Neural cell (in vitro differentiated cells): Measurements from ENCODE around the gene PGR. TPM values are rescaled to one million over a fixed set of nuclear protein-coding genes. Genes with fewer than 3 reads are reported as not detected.

Source experiments
- H2AFZ ChIP-seq: fragments of 200-600, 300-800 bp; sonication (generic), shearing (Covaris generic); 2 replicates; pipeline ENCODE4 v1.6.0; 2014; ENCODE audit warnings: low read depth, mild to moderate bottlenecking, antibody characterized with exemption, low read length, moderate library complexity
- H3F3A ChIP-seq: fragments of 200-600 bp; shearing (Covaris generic); 2 replicates; pipeline ENCODE4 v1.6.1; 2016; ENCODE audit warnings: mild to moderate bottlenecking, moderate library complexity, mixed read lengths, antibody characterized with exemption, low read length; ENCODE audit not compliant: insufficient read depth, poor library complexity, severe bottlenecking
- H3K27ac ChIP-seq: fragments of 200-600, 300-800 bp; sonication (generic), shearing (Covaris generic); 2 replicates; pipeline ENCODE4 v1.5.1; 2014; ENCODE audit warnings: mild to moderate bottlenecking, low read length, moderate library complexity
- H3K27me3 ChIP-seq: fragments of 300-800, 200-600 bp; sonication (generic), shearing (Covaris generic); 2 replicates; pipeline ENCODE4 v1.6.0; 2014; ENCODE audit warnings: mild to moderate bottlenecking, low read depth, low read length, moderate library complexity; ENCODE audit not compliant: insufficient read depth
- H3K36me3 ChIP-seq: fragments of 300-800, 200-600 bp; sonication (generic), shearing (Covaris generic); 2 replicates; pipeline ENCODE4 v1.5.1; 2014; ENCODE audit warnings: mild to moderate bottlenecking, antibody characterized with exemption, low read length, moderate library complexity; ENCODE audit not compliant: insufficient read depth
- H3K4me2 ChIP-seq: fragments of 300-800, 200-600 bp; sonication (generic), shearing (Covaris generic); 2 replicates; pipeline ENCODE4 v1.6.0; 2014; ENCODE audit warnings: mild to moderate bottlenecking, low read length
- H3K4me3 ChIP-seq: fragments of 300-800, 200-600 bp; sonication (generic), shearing (Covaris generic); 2 replicates; pipeline ENCODE4 v1.5.1; 2014; ENCODE audit warnings: mild to moderate bottlenecking, low read length, moderate library complexity
- H3K79me2 ChIP-seq: fragments of 200-600 bp; shearing (Covaris generic); replicated peaks from 2 replicates; pipeline ENCODE4 v1.6.0; 2014; ENCODE audit warnings: mild to moderate bottlenecking, low read length, moderate library complexity; ENCODE audit not compliant: insufficient read depth
- H3K9ac ChIP-seq: fragments of 300-800, 200-600 bp; sonication (generic), shearing (Covaris generic); 2 replicates; pipeline ENCODE4 v1.6.1; 2016; ENCODE audit warnings: mild to moderate bottlenecking, low read length, mixed read lengths
- H3K9me2 ChIP-seq: fragments of 200-600 bp; shearing (Covaris generic); 2 replicates; pipeline ENCODE4 v1.6.1; 2016; ENCODE audit warnings: mild to moderate bottlenecking, low read length, mixed read lengths; ENCODE audit not compliant: insufficient read depth
- H3K9me3 ChIP-seq: fragments of 200-600, 300-800 bp; sonication (generic), shearing (Covaris generic); 2 replicates; pipeline ENCODE4 v1.6.1; 2016; ENCODE audit warnings: mild to moderate bottlenecking, mixed run types, low read length, moderate library complexity, mixed read lengths
- H4K20me1 ChIP-seq: fragments of 200-600 bp; shearing (Covaris generic); 2 replicates; pipeline ENCODE4 v1.6.1; 2016; ENCODE audit warnings: mild to moderate bottlenecking, mixed run types; ENCODE audit not compliant: insufficient read depth
- CTCF ChIP-seq: fragments of 450-650 bp; IDR thresholded peaks from 2 replicates; pipeline ENCODE4 v1.5.1; 2014; ENCODE audit warnings: antibody characterized with exemption, mild to moderate bottlenecking, moderate library complexity; ENCODE audit not compliant: poor library complexity, severe bottlenecking
- EP300 ChIP-seq: fragments of 450-650 bp; conservative IDR thresholded peaks from 2 replicates; pipeline ENCODE4 v1.6.1; 2014; ENCODE audit warnings: antibody characterized with exemption, mild to moderate bottlenecking, moderate library complexity; ENCODE audit not compliant: poor library complexity, severe bottlenecking
- EZH2 ChIP-seq: fragments of 200-600, 300-800 bp; shearing (Covaris generic), sonication (generic); IDR thresholded peaks from 2 replicates; pipeline ENCODE4 v1.6.1; 2014; ENCODE audit warnings: antibody characterized with exemption, low read length, borderline replicate concordance, mild to moderate bottlenecking; ENCODE audit not compliant: insufficient read depth, poor library complexity, severe bottlenecking
- MXI1 ChIP-seq: fragments of 450-650 bp; conservative IDR thresholded peaks from 2 replicates; pipeline ENCODE4 v1.6.1; 2014; ENCODE audit warnings: antibody characterized with exemption, mild to moderate bottlenecking; ENCODE audit not compliant: poor library complexity, severe bottlenecking
- POLR2AphosphoS5 ChIP-seq: IDR thresholded peaks from 2 replicates; pipeline ENCODE4 v1.6.1; 2012
- RAD21 ChIP-seq: fragments of 450-650 bp; conservative IDR thresholded peaks from 2 replicates; pipeline ENCODE4 v1.6.1; 2014; ENCODE audit warnings: antibody characterized with exemption, mild to moderate bottlenecking, moderate library complexity
- REST ChIP-seq: IDR thresholded peaks from 2 replicates; pipeline ENCODE4 v1.6.1; 2012; ENCODE audit warnings: borderline replicate concordance
- SMC3 ChIP-seq: fragments of 450-650 bp; conservative IDR thresholded peaks from 2 replicates; pipeline ENCODE4 v1.6.1; 2014; ENCODE audit warnings: antibody characterized with exemption, mild to moderate bottlenecking, moderate library complexity; ENCODE audit not compliant: poor library complexity
- TAF1 ChIP-seq: IDR thresholded peaks from 2 replicates; pipeline ENCODE4 v1.6.1; 2012; ENCODE audit warnings: low read depth
- polyA plus RNA-seq: library from polyadenylated mRNA; depleted of rRNA; stranded (reverse); fragments of >200 nt; gene quantifications from 2 replicates; pipeline ENCODE4 v1.2.3, GENCODE V29; 2014

Gene PGR
- polyA plus RNA-seq, 1 donor from 2014 or later, result not detected

GRCh38 chr11:100981196-100981824, 148.3 kb downstream of the PGR start:
- no peaks in the 10 kb centered on the region for H3K9me3 ChIP-seq
- H3K36me3 ChIP-seq, result no peaks in the 10 kb centered on the region
- H3K4me2 ChIP-seq, result no peak overlapping the region
- no peaks in the 10 kb centered on the region for H3K27me3 ChIP-seq
- no peak overlapping the region for H2AFZ ChIP-seq
- H4K20me1 ChIP-seq, result no peaks in the 10 kb centered on the region
- H3K9me2 ChIP-seq, result no peaks in the 10 kb centered on the region
- H3F3A ChIP-seq, result no peaks in the 10 kb centered on the region
- H3K9ac ChIP-seq, result no peak overlapping the region
- H3K27ac ChIP-seq, result no peak overlapping the region
- no peak overlapping the region for H3K4me3 ChIP-seq
- TF ChIP-seq POLR2AphosphoS5, result no peak
- no peak for TF ChIP-seq TAF1
- TF ChIP-seq REST, result no peak
- no peak for TF ChIP-seq RAD21
- no peak for TF ChIP-seq CTCF
- TF ChIP-seq MXI1, result no peak
- TF ChIP-seq EZH2, result no peak
- no peak for TF ChIP-seq EP300
- H3K79me2 ChIP-seq, result no peaks in the 10 kb centered on the region

GRCh38 chr11:100980156-100980555, 149.5 kb downstream of the PGR start:
- Histone ChIP-seq H3K36me3 (no peaks in the 10 kb centered on the region), H3K27ac (no peak overlapping the region)

More at GRCh38 chr11:100980156-100980555, 149.5 kb downstream of the PGR start:
- H3K9ac ChIP-seq, result no peak overlapping the region
- H3K4me3 ChIP-seq, result no peak overlapping the region
- H3K9me3 ChIP-seq, result no peaks in the 10 kb centered on the region
- no peaks in the 10 kb centered on the region for H3K79me2 ChIP-seq
- H4K20me1 ChIP-seq, result no peaks in the 10 kb centered on the region
- no peaks in the 10 kb centered on the region for H3K9me2 ChIP-seq
- H3F3A ChIP-seq, result no peaks in the 10 kb centered on the region
- no peaks in the 10 kb centered on the region for H3K27me3 ChIP-seq
- TF ChIP-seq MXI1, result no peak
- peak; percentile 83 for TF ChIP-seq SMC3
- no peak for TF ChIP-seq TAF1
- TF ChIP-seq REST, result no peak
- no peak for TF ChIP-seq POLR2AphosphoS5
- TF ChIP-seq CTCF, result peak; percentile 78
- TF ChIP-seq RAD21, result peak; percentile 84
- TF ChIP-seq EZH2, result no peak
- no peak for TF ChIP-seq EP300
- H3K4me2 ChIP-seq, result no peak overlapping the region
- no peak overlapping the region for H2AFZ ChIP-seq
